GM18519 (cell line): Measurements from ENCODE around the gene DHX29.

Experiments
- ATAC-seq: cut with Tn5 transposase; IDR thresholded peaks from one replicate; pipeline ENCODE4 v1.9.1; 2021; ENCODE audit warnings: mild to moderate bottlenecking, moderate library complexity; ENCODE audit not compliant: unreplicated experiment, low FRiP score

Gene DHX29

DNA sequence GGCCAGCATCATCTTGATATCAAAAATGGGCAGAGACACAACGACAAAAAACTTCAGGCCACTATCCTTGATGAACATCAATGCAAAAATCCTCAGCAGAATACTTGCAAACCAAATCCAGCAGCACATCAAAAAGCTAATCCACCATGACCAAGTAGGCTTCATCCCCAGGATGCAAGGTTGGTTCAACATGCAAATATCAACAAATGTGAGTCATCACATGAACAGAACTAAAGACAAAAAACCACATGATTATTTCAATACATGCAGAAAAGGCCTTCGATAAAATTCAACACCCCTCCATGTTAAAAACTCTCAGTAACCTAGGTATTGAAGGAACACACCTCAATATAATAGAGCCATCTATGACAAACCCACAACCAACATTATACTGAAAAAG is 8.8 kb upstream of the DHX29 start:
- ATAC-seq: no peak

DNA sequence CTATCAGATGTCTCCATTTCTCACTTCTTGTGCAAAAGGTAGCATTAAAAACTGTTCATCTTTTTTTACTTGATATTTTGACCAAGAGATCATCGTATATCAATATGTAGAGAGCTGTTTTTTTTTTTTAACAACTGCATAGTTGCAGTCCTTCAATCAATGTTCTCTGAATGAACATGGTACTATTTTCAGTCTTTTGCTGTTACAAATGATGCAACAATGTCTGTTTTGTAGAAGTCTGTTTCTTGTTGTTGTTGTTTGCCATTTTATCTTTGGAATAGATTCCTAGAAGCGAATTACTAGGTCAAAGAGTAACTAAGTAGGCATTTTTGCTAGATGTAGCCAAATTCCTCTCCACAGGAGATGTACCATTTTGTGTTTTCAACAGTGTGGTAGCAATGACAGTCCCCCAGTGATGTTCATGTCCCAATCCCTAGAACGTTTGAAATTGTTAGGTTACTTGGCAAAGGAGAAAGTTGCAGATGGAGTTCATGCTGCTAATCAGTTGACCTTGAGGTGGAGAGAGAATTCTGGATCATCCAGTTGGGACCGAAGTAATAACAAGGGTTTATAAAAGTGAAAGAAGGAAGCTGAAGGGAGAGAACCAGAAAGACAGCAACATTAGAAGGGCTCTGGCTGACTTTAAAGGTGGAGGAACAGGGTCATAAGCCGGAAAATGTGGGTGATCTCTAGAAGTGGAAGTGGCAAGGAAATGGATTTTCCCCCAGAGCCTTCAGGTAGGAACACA is 6.5 kb upstream of the DHX29 start:
- ATAC-seq: no peak

DNA sequence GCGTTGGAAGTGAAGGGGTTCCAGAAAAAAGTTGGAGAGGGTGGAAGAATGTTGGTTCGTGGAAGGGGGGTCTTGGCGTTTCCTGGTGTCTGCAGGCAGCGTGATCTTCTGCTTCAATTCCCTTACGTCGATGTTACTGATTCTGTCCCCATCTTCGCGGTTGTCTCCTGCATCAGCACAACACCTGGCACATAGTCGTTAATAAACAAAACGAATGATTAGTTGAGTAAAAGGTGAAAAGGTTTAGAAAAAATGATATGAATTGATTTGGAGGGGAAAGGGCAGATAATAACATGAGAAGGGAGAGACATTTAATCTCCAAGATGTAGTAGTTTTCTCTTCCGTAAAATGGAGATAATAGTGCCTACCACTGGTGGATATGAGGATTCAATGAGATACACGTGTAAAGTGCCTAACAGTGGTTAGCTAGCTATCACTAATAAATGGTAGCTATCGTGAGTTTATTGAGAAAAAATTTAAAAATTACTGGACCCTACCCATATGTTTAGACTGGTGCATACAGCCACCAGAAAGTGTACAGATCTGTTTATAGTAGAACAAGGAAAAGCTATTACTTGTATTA is 851 bp upstream of the DHX29 start:
- no peak for ATAC-seq

DNA sequence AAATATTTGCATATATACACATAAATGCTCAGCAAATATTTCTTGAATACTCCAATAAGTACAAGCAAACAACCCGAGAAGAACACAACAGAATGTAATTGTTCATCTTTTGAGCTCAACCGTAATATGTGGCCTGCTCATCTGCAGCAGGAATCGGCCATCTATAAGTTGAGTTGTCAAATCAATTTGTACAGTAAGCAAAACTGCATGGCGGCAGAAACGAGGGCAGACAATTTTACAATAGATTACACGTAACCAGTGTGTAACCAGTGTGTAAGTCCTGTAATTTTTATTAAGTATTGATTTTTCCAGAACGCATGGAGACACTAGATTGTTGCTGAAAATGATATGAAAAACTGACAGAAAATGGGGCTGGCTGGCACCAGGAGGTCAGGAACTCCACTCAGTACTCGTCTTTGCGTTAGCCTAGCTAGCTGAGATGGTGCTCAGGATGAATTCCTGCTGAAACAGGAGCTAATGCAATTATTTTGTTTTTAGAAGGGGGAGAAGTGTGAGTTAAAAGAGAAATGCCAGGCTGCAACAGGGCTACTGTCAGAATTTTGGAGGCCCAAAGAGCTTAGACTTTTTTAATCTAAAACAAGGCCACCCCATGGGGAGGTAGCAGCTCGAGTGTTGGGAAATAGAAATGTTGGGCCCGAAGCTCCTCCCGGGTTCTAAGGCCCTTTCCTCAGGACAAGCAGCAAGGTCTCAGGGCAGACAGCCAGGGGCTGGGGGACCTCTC is 682 bp downstream of the DHX29 start:
- ATAC-seq: peak; percentile 5

DNA sequence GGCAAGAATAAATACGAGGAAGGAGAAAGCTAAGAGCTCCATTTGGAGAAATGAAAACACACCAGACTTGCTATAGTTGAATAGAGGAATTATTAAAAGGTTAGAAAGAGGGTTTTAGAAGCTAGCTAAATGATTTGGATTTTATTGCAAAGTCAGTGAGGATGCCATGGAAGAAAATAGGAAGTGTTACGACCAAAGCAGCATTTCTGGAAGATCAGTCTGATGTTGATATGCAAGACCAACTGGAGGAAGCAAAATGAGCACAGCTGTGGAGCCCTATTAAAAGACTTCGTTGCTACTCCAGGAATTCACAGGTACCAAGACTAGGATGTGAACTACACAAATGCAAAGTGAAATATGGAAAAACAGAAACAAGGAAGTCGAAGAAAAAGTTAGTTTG is 2.1 kb downstream of the DHX29 start:
- ATAC-seq: no peak

DNA sequence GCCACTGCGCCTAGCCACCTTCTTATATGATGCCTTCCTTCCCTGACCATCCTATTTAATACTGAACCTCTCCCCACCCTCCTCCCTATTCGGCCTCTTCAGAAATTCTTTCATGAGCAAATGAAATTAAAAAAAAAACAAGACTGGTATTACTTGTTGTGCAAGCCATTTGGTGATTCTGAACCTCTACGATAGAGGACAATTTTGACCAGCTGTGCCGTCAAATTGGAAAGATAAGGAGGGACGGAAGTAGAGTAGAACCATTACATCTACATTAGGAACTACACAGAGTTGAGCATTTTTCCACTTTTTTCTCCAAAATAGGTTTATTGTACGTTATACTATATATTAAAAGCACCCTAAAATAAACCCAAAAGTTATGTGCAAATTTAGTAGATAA is 2.9 kb downstream of the DHX29 start:
- no peak for ATAC-seq

DNA sequence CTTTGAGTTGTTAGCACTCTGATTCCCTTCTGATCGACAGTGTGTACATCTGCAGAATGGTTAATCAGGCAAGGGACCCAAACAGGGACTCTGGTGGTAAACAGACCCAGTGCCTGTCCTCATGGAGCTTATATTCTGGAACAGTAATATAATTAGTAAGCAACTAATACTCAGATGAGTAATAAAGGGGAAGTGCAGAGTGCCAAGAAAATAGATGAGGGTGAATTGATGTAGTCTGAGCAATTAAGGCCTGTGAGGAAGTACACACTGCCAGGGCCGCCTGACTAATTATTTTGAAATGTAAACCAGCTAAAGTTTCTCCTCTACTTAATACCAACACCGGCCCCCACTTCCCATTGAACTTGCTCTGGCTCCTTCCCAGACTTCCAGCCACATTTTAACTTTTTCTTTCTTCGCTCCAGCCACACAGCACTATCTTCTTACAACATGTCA is 4.2 kb downstream of the DHX29 start:
- no peak for ATAC-seq

DNA sequence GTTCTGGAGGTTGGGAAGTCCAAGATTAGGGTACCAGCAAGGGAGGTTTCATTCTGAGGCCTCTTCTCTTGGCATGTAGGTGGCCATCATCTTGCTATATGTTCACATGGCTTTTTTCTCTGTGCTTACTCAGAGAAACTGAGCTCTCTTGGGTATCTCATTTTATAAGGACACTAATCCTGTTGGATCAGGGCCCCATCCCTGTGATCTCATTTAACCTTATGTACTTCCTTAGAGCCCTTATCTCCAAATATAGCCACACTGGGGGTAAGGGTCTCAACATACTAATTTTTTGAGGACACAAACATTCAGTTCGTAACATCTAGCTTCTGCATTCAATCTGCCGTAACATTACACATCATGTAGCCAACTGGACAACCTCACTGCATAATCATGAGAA is 6.6 kb downstream of the DHX29 start:
- ATAC-seq: no peak

DNA sequence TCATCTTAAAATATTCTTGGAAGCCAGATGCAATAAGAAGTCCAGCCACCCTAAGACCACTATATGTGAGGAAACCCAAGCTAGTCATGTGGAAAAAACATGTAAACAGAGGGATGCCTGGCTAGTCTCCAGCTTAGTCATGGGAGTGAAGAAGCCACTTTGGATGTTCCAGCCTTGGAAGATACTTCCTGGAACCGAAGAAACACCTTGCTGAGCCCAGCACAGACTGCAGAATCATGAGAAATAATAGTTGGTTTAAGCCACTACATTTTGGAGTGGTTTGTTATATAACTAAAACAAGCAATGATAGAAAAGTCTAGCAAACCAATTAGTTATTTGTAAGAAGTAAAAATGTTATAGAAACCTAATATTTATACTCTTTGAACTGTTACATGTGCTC is 12.6 kb downstream of the DHX29 start:
- no peak for ATAC-seq

DNA sequence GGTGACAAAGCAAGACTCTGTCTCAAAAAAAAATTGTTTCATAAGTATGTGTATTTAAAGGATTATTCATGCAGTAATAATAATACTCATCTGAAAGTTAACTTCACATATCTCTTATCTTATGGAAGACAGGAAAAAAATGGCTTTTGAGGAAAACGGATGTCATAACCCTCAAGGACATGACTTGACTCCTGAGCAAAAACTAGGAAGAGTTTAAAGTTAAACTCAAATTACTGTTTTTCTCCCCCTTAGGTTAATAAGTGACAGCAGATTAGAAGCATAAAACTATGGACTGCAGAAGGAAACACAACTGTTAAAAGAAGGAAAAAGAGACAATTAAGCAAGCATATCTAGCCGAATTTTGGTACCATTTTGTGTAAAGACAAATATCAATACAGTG is 16.5 kb downstream of the DHX29 start:
- ATAC-seq: no peak

DNA sequence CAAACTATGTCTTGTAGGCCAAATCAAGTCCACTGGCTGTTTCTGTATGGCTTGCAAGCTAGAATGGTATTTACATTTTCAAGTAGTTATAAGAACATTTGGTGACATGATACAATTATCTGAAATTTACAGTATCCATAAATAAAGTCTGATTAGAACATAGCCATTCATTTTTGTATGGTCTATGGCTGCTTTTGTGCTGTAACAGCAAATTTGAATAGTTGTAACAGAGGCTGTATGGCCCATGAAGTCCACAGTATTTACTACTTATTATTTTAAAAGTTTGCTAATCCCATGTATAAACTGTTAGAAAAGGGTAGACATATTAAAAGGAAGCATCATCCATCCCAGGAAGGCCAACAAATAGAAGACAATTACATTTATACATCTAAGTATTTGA is 17.7 kb downstream of the DHX29 start:
- ATAC-seq: no peak

DNA sequence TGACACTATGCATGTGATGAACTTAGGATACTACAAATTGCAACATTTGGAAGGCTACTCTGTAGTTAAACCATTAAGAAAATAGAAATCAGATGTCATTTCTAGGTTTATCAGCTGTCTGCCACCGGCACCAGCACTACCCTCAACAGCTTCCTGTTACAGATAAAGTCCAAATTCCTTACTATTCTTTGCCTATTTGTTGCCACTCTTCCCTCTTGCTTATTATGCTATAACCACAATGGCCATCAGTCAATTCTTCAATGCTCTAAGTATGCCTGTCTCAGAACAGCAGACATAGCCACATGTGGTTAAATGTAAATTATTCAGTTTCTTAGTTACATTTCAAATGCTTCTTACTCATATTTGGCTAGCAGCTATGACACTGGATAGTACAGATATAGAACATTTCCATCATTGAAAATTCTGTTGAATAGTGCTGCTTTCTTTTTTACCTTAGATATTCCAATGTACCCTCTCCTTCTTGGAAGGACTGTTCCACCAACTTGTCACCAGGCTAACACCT is 21.0 kb downstream of the DHX29 start:
- no peak for ATAC-seq

DNA sequence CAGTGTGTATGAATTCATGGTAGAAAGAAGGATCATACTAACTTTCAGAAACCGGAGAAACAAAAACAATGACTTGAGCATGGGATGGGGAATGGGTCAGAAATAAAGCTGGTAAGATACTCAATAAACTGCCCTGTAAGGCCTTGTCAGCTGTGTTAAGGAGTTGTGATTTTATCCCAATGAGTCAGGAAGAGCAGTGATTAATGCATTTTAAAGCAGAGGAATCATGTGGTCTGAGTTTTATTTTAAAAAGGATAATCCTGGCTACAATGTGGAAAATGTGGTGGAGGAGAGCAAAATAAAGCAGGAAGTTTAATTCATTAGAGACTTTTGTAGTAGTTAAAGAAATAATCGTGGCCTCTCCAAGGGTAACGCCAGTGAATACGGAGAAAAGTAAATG is 28.7 kb downstream of the DHX29 start:
- ATAC-seq: no peak

DNA sequence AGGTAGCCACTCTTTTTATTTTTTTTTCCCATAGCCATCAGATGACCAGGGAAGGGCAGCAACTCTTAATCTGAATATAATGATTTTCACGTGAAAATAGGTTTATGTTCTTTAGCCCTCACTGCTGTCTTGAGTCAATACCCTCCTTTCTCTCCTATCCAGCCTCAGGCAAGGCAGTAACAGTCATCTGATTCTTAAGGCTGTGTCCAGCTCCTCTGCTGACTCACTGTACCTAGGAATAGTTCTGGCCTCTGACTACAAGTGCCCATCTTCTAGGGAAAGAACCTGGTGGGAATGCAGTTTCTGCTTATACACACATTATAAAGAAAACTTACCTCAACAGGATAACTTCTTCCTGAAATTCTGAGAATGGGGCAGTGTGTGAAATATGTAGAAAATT is 30.7 kb downstream of the DHX29 start:
- ATAC-seq: no peak

DNA sequence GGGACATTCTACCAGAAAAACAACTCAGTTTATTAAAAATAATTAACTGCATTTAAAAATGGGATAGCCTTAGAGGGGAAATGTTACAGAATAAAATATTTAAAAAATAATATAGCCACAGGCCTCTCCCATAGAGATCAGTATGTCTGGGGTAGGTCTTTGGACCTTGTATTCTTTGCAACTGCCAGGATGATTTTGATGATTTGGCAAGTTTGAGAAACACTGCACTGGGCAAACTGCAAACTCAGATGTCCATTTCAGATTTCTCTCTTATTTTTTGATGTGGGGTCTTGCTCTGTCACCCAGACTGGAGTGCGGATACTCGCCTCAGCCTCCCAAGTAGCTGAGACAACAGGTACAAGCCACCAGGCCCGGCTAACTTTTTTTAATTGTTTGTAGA is 49.2 kb downstream of the DHX29 start:
- ATAC-seq: no peak

DNA sequence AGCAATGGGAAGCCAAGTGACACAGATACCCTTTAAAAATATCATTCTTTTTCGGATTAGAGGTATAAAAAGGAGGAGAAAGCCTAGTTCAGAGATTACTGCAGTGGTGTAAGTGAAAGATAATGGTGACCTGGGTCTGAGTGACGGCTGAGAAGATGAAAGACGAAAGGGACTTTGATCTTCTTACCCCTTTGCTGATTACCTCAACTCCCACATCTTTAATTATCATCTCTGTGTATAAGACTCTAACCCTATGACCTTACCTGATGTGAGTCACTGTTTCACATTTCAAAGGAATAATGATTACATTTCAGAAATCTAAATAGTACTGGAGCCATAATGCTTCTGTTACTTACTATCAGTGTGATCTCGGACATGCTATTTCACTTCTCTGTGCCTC is 52.7 kb downstream of the DHX29 start:
- ATAC-seq: no peak

DNA sequence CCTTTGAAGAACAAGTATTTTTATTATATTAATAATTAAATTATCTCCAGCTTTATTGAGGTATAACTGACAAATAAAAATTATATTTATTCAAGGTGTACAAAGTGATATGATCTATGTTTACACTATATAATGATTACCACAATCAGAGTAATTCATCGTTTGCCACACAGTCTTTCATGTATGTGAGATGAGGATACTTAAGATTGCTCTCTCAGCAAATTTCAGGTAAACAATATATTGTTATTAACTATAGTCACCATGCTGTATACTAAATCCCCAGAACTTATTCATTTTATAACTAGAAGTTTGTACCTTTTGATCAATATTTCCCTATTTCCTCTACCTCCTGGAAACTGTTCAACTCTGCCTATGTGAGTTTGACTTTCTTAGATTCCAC is 57.4 kb downstream of the DHX29 start:
- no peak for ATAC-seq

DNA sequence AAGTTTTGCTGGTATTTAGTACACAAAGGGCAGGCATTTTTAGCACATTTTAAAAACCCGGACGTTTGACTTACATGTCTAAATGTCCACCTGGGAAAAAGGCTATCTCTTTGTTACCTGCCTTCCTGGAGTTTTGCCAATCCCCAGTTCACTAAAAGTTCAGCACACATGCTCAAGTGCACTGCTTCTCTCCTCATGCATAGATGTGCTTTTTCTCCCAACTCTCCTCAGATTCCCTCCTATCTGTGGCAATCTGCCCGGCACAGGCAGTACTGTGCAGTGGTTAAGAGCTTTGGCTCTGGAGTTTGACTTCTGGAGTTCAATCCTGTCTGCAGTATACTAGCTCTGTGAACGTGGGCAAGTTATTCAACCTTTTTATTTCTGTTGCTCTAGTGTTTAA is 65.7 kb downstream of the DHX29 start:
- no peak for ATAC-seq

DNA sequence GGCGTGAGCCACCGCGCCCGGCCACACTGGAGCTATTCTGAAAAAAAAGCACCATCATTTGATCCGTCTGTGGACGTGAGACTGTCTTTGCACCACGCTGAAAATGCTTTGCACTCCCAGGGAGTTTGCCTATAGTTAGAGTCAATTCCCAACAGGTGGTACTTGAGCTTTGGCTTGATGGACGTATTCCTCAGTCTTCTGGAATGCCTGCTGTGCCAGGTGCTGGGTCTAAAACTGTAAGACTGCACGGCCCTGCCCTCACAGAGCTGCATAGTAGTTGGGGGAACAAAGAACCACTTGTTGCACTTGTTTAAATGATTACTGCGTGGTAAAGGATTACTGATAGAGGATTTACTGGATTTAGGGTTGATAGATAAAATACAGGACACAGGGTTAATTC is 70.7 kb downstream of the DHX29 start:
- no peak for ATAC-seq

DNA sequence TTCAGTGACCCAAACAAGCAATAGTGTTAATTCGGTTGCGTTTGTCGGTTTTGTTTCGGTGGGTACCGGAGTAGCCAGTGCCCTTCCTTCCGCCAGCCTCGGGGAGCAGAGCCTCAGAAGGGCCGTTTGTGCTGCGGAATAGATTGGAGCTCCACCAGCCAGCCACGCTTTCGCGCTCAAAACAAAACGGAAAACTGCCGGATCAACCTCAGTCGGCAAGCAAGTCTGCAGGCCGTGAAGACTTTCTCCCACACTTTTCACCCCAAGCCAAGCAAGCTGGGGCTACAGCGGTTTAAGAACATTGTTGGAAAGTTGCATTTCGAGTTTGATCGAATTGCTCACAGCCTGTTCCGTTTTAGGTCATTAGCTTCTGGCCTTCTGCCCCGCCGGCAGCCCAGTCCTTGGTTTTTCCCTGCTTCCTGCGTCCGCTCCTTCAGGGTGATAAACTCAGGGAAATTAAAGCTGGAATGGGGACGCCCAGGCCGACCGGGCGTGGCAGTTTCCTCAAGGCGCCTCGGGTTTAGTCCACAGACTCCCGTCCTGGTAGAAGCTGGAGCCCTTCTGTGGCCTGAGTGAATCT is 73.3 kb downstream of the DHX29 start:
- no peak for ATAC-seq
